Nephron progenitor cell (in vitro differentiated cells): Measurements from ENCODE around the gene REG1A.
A peak's percentile ranks its signal among the peaks of the same experiment; 100 is the strongest.

Experiments
- DNase-seq: peaks from one replicate; pipeline ENCODE4 v3.0.0; 2021
- H3K27ac Mint-ChIP-seq: 2 replicates; pipeline ENCODE4 v1.8.0; 2021; ENCODE audit warnings: mild to moderate bottlenecking, moderate library complexity, mixed read lengths
- H3K27me3 Mint-ChIP-seq: 2 replicates; pipeline ENCODE4 v1.8.0; 2021; ENCODE audit warnings: mild to moderate bottlenecking, low read depth, mixed read lengths; ENCODE audit not compliant: poor library complexity
- H3K36me3 Mint-ChIP-seq: 2 replicates; pipeline ENCODE4 v1.8.0; 2021; ENCODE audit warnings: low read depth, mixed read lengths
- H3K4me1 Mint-ChIP-seq: 2 replicates; pipeline ENCODE4 v1.8.0; 2021; ENCODE audit warnings: mixed read lengths
- H3K4me3 Mint-ChIP-seq: 2 replicates; pipeline ENCODE4 v1.8.0; 2021; ENCODE audit warnings: mild to moderate bottlenecking, moderate library complexity, mixed read lengths
- H3K9me3 Mint-ChIP-seq: 2 replicates; pipeline ENCODE4 v1.8.0; 2021; ENCODE audit warnings: mild to moderate bottlenecking, moderate library complexity, mixed read lengths
- CTCF ChIP-seq: fragments of 200-600 bp; sonication (generic); IDR thresholded peaks from 2 replicates; pipeline ENCODE4 v1.5.0; 2021; ENCODE audit warnings: antibody characterized with exemption

The REG1A gene

DNA sequence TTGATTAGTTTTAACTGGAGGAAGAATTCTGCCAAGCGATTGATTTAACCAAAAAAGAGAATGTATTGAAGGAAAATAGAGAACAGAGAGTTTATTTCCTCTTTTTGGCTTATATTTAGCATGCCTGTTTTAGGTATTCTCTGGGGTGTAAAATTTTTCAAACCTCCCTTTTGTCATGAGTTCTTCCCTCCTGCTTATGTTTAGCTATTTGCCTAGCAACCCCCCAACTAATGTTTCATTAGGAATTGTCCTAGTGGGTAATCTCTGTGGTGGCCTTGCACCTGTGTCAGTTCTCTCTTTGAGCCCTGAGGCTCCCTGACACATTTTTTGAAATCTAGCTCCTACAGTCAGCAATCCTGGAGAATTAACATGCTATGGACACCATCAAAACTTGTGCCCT, 20.0 kb upstream of the REG1A start:
- no peaks in the 10 kb centered on the region for H3K4me1 Mint-ChIP-seq
- no peaks in the 10 kb centered on the region for H3K36me3 Mint-ChIP-seq
- H3K27ac Mint-ChIP-seq, result no peak overlapping the region
- no peak for TF ChIP-seq CTCF
- no peak for DNase-seq
- H3K27me3 Mint-ChIP-seq, result peaks cover 4% of the 10 kb centered on the region
- H3K9me3 Mint-ChIP-seq, result peaks cover 17% of the 10 kb centered on the region
- H3K4me3 Mint-ChIP-seq, result no peak overlapping the region

GRCh38 chr2:79101024-79101423, 19.3 kb upstream of the REG1A start:
- Mint-ChIP-seq H3K4me3 (no peak overlapping the region), H3K4me1 (no peaks in the 10 kb centered on the region), H3K27ac (no peak overlapping the region), H3K9me3 (peaks cover 17% of the 10 kb centered on the region), H3K36me3 (no peaks in the 10 kb centered on the region), H3K27me3 (peaks cover 4% of the 10 kb centered on the region)
- DNase-seq, result no peak
- no peak for TF ChIP-seq CTCF

GRCh38 chr2:79103214-79103613, 17.1 kb upstream of the REG1A start:
- Mint-ChIP-seq H3K4me1 (no peaks in the 10 kb centered on the region), H3K27me3 (peaks cover 4% of the 10 kb centered on the region), H3K4me3 (no peak overlapping the region)

GRCh38 chr2:79105259-79105658, 15.0 kb upstream of the REG1A start:
- DNase-seq, result no peak
- H3K4me3 Mint-ChIP-seq, result no peak overlapping the region
- peaks cover 4% of the 10 kb centered on the region for H3K36me3 Mint-ChIP-seq
- H3K27me3 Mint-ChIP-seq, result peaks cover 4% of the 10 kb centered on the region
- H3K9me3 Mint-ChIP-seq, result peaks cover 21% of the 10 kb centered on the region
- H3K27ac Mint-ChIP-seq, result no peak overlapping the region
- no peak for TF ChIP-seq CTCF
- H3K4me1 Mint-ChIP-seq, result no peaks in the 10 kb centered on the region

More at GRCh38 chr2:79103214-79103613, 17.1 kb upstream of the REG1A start:
- DNase-seq, result no peak
- H3K27ac Mint-ChIP-seq, result no peak overlapping the region
- no peak for TF ChIP-seq CTCF
- H3K9me3 Mint-ChIP-seq, result peaks cover 17% of the 10 kb centered on the region
- no peaks in the 10 kb centered on the region for H3K36me3 Mint-ChIP-seq

DNA sequence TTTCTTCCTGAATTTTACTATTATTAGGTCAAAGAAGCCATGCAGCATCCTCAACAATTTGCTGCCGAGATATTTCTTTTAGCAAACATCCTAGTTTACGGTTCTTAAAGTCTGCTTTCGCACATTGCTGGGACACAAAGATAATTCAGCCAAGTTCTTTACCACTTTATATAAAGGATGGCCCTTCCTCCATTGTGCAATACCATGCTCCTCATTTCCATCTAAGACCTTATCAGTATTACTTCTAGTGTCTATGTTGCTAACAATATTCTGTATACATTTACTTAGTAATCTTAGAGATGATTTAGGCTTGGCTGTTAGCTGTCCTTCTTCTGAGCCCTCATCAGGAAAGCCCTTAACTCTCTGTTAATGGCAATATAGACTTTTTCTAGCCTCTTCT, 8.0 kb upstream of the REG1A start:
- H3K27me3 Mint-ChIP-seq, result no peaks in the 10 kb centered on the region
- H3K4me3 Mint-ChIP-seq, result no peak overlapping the region
- no peak for DNase-seq
- no peak for TF ChIP-seq CTCF
- peaks cover 11% of the 10 kb centered on the region for H3K36me3 Mint-ChIP-seq
- H3K9me3 Mint-ChIP-seq, result peaks cover 22% of the 10 kb centered on the region
- H3K4me1 Mint-ChIP-seq, result no peaks in the 10 kb centered on the region
- H3K27ac Mint-ChIP-seq, result no peak overlapping the region

GRCh38 chr2:79114797-79115494, 5.3 kb upstream of the REG1A start:
- no peak for DNase-seq
- Mint-ChIP-seq H3K9me3 (peaks cover 24% of the 10 kb centered on the region), H3K4me3 (no peak overlapping the region), H3K36me3 (peaks cover 10% of the 10 kb centered on the region), H3K27ac (peak overlapping the region; percentile 67), H3K4me1 (no peaks in the 10 kb centered on the region), H3K27me3 (no peaks in the 10 kb centered on the region)
- no peak for TF ChIP-seq CTCF
